H1 (cell line): ENCODE data around the gene IFNA14. TPM values are rescaled to one million over a fixed set of nuclear protein-coding genes. Genes with fewer than 3 reads are reported as not detected.

ENCODE experiments used
- CTCF ChIA-PET: fragments of 300-600 bp; sonication (Branson Sonifier 250); formaldehyde crosslinking; loops from one replicate; lab custom pipeline; 2021; ENCODE audit not compliant: partially characterized antibody; lab: Charles Lee
- POLR2A ChIA-PET: fragments of 300-600 bp; sonication (Branson Sonifier 250); formaldehyde crosslinking; loops from one replicate; lab custom pipeline; 2021; ENCODE audit warnings: inconsistent platforms; ENCODE audit not compliant: partially characterized antibody; lab: Charles Lee
- DNase-seq, 2 experiments: peaks; one replicate each; pipeline versions ENCODE4 v3.0.0 to v3.0.0-alpha.2; 2010 to 2022; ENCODE audit warnings: low spot score in 2 of 2, low read depth in 1 of 2, mixed read lengths in 1 of 2
- FAIRE-seq: peaks from 2 replicates; lab custom pipeline; 2011; peaks lifted over from hg19 to GRCh38; lab: Jason Lieb, UNC
- H2AFZ ChIP-seq: 2 replicates; pipeline ENCODE4 v1.8.1; 2012; ENCODE audit warnings: low read length, inconsistent platforms
- H2AK5ac ChIP-seq: 2 replicates; pipeline ENCODE4 v1.6.1; 2013; ENCODE audit warnings: low read depth, low read length
- H2BK120ac ChIP-seq: replicated peaks from 2 replicates; pipeline ENCODE3; 2013; ENCODE audit warnings: low read depth, low read length, inconsistent platforms
- H2BK12ac ChIP-seq: 2 replicates; pipeline ENCODE4 v1.6.1; 2013; ENCODE audit warnings: low read depth, low read length
- H2BK15ac ChIP-seq: 2 replicates; pipeline ENCODE4 v1.6.1; 2013; ENCODE audit warnings: low read length
- H2BK20ac ChIP-seq: 2 replicates; pipeline ENCODE4 v1.6.1; 2013; ENCODE audit warnings: low read length
- H2BK5ac ChIP-seq: 2 replicates; pipeline ENCODE4 v1.6.1; 2013; ENCODE audit warnings: low read depth, low read length
- H3K14ac ChIP-seq: 2 replicates; pipeline ENCODE4 v1.6.1; 2013; ENCODE audit warnings: inconsistent platforms; ENCODE audit not compliant: insufficient read length
- H3K18ac ChIP-seq: 2 replicates; pipeline ENCODE4 v1.6.1; 2013; ENCODE audit warnings: low read length; ENCODE audit errors: extremely low read depth
- H3K23ac ChIP-seq: 2 replicates; pipeline ENCODE4 v1.6.1; 2013; ENCODE audit warnings: inconsistent platforms; ENCODE audit not compliant: insufficient read length
- H3K23me2 ChIP-seq: 2 replicates; pipeline ENCODE4 v1.6.1; 2013; ENCODE audit warnings: low read depth, low read length
- H3K27ac ChIP-seq: 2 replicates; pipeline ENCODE4 v1.6.1; 2011; ENCODE audit warnings: low read depth, low read length, inconsistent platforms
- H3K27me3 ChIP-seq, 4 experiments: replicated peaks in 1 of 4; 1 replicate in 1 of 4; 2 replicates in 3 of 4; pipeline versions ENCODE4 v1.6.1 to v1.8.1; 2011 to 2013; ENCODE audit warnings: low read length in 3 of 4, mild to moderate bottlenecking in 3 of 4, inconsistent platforms in 2 of 4, mixed read lengths in 2 of 4, moderate library complexity in 1 of 4; ENCODE audit not compliant: control insufficient read depth in 3 of 4, insufficient read depth in 3 of 4; ENCODE audit errors: extremely low read depth in 1 of 4
- H3K36me3 ChIP-seq, 4 experiments: 2 replicates each; pipeline versions ENCODE4 v1.6.1 to v1.8.1; 2011 to 2013; ENCODE audit warnings: mild to moderate bottlenecking in 4 of 4, low read length in 3 of 4, moderate library complexity in 2 of 4, control low read depth in 1 of 4, inconsistent platforms in 1 of 4; ENCODE audit not compliant: insufficient read depth in 4 of 4, control insufficient read depth in 2 of 4
- H3K4ac ChIP-seq: replicated peaks from 2 replicates; pipeline ENCODE3; 2013; ENCODE audit warnings: low read length, low read depth, mixed read lengths, inconsistent platforms; ENCODE audit not compliant: insufficient read length
- H3K4me1 ChIP-seq, 4 experiments: replicated peaks in 1 of 4; 1 replicate in 1 of 4; 2 replicates in 3 of 4; pipeline versions ENCODE4 v1.6.1 to v1.8.1; 2011 to 2013; ENCODE audit warnings: low read length in 3 of 4, inconsistent platforms in 2 of 4, mixed read lengths in 1 of 4; ENCODE audit not compliant: insufficient read depth in 4 of 4, control insufficient read depth in 3 of 4
- H3K4me2 ChIP-seq, 2 experiments: 2 replicates each; pipeline versions ENCODE4 v1.6.1 to v1.8.1; 2011 to 2013; ENCODE audit warnings: low read depth in 2 of 2, low read length in 2 of 2, control low read depth in 1 of 2, inconsistent platforms in 1 of 2, mild to moderate bottlenecking in 1 of 2; ENCODE audit not compliant: insufficient read depth in 1 of 2
- H3K4me3 ChIP-seq, 4 experiments: fragments of 200-600, 300-600 bp in 1 of 4; sonication (generic), shearing (Covaris generic), sonication (Bioruptor Twin) in 1 of 4; 2 replicates each; pipeline versions ENCODE4 v1.5.1 to v1.8.1; 2011 to 2016; ENCODE audit warnings: low read length in 4 of 4, low read depth in 3 of 4, control low read depth in 2 of 4, inconsistent platforms in 2 of 4, mild to moderate bottlenecking in 2 of 4, mixed read lengths in 1 of 4, moderate library complexity in 1 of 4; ENCODE audit not compliant: insufficient read depth in 2 of 4; ENCODE audit errors: extremely low read depth in 1 of 4
- H3K56ac ChIP-seq: replicated peaks from 2 replicates; pipeline ENCODE3; 2013; ENCODE audit warnings: low read depth, mild to moderate bottlenecking, mixed read lengths, low read length, inconsistent platforms; ENCODE audit not compliant: insufficient read length
- H3K79me1 ChIP-seq: 2 replicates; pipeline ENCODE4 v1.6.1; 2013; ENCODE audit warnings: low read depth, low read length, control low read depth
- H3K79me2 ChIP-seq, 2 experiments: 2 replicates each; pipeline versions ENCODE4 v1.6.1 to v1.8.1; 2012 to 2013; ENCODE audit warnings: low read length in 2 of 2, mild to moderate bottlenecking in 2 of 2, inconsistent platforms in 1 of 2; ENCODE audit not compliant: insufficient read depth in 2 of 2, control insufficient read depth in 1 of 2
- H3K9ac ChIP-seq, 4 experiments: replicated peaks in 1 of 4; 1 replicate in 1 of 4; 2 replicates in 3 of 4; pipeline versions ENCODE4 v1.6.1 to v1.8.1; 2011 to 2013; ENCODE audit warnings: low read depth in 3 of 4, low read length in 3 of 4, control low read depth in 2 of 4, mild to moderate bottlenecking in 2 of 4, moderate library complexity in 2 of 4, inconsistent platforms in 1 of 4; ENCODE audit errors: extremely low read depth in 1 of 4
- H3K9me3 ChIP-seq, 2 experiments: 2 replicates each; pipeline versions ENCODE4 v1.6.1 to v1.8.1; 2012 to 2013; ENCODE audit warnings: mild to moderate bottlenecking in 2 of 2, moderate library complexity in 2 of 2, control low read depth in 1 of 2, inconsistent platforms in 1 of 2, low read depth in 1 of 2, low read length in 1 of 2, mixed read lengths in 1 of 2; ENCODE audit not compliant: insufficient read depth in 2 of 2
- H4K20me1 ChIP-seq, 2 experiments: replicated peaks in 1 of 2; 2 replicates each; pipeline versions ENCODE3 to v1.8.1; 2011 to 2013; ENCODE audit warnings: inconsistent platforms in 2 of 2, low read length in 2 of 2, mild to moderate bottlenecking in 1 of 2; ENCODE audit not compliant: insufficient read depth in 2 of 2, control insufficient read depth in 1 of 2
- H4K5ac ChIP-seq: 2 replicates; pipeline ENCODE4 v1.6.1; 2013; ENCODE audit warnings: low read length, low read depth, mixed read lengths, inconsistent platforms; ENCODE audit not compliant: insufficient read length
- H4K8ac ChIP-seq: 2 replicates; pipeline ENCODE4 v1.8.0; 2013; ENCODE audit warnings: mild to moderate bottlenecking, moderate library complexity, low read length, inconsistent platforms; ENCODE audit not compliant: insufficient read depth; ENCODE audit errors: extremely low read depth
- H4K91ac ChIP-seq: replicated peaks from 2 replicates; pipeline ENCODE3; 2013; ENCODE audit warnings: low read length, mixed read lengths, inconsistent platforms; ENCODE audit not compliant: insufficient read length
- KDM5A ChIP-seq: fragments of 200-600 bp; IDR thresholded peaks from 2 replicates; pipeline ENCODE4 v1.7.1; 2012; ENCODE audit warnings: mild to moderate bottlenecking, low read length, inconsistent platforms, mixed read lengths
- WGBS, 2 experiments: shearing (Covaris generic) in 1 of 2; methylation state at CpG; one replicate each; pipeline versions ENCODE4 v1.1.6 to v1.1.7; 2013 to 2015; ENCODE audit warnings: low lambda C conversion rate in 2 of 2, mixed read lengths in 2 of 2, inconsistent platforms in 1 of 2, low coverage in 1 of 2, missing lambda C conversion rate in 1 of 2; ENCODE audit not compliant: insufficient replicate concordance in 2 of 2, insufficient coverage in 1 of 2, insufficient read length in 1 of 2; ENCODE audit errors: extremely low coverage in 1 of 2, missing lambda C conversion rate in 1 of 2; 5-methylcytosine and 5-hydroxymethylcytosine counted together
- polyA plus RNA-seq, 7 experiments: library from polyadenylated mRNA; depleted of rRNA in 3 of 7; stranded (reverse) in 5 of 7; unstranded in 2 of 7; fragments of >200 nt in 5 of 7; fragments of 200-250 nt in 2 of 7; gene quantifications; 1 replicate in 5 of 7; 2 replicates in 1 of 7; 4 replicates in 1 of 7; pipeline versions ENCODE4 v1.2.1 to v1.2.3, GENCODE V29; 2011 to 2013; ENCODE audit warnings: missing spikeins in 2 of 7, mixed read lengths in 2 of 7
- total RNA-seq: library from RNA; stranded (reverse); fragmentation: NEBNext Ultra II Directional; extraction: Animal tissue kit (Norgen Biotek cat#: 25700); gene quantifications from 2 replicates; pipeline ENCODE4 v1.2.1, GENCODE V29; 2021

The IFNA14 gene
- total and polyA plus RNA-seq, 2 of the 8 experiments (the other 6 are each of a cell fraction or from before 2014, with no cell fraction given), result not detected

- Histone ChIP-seq H3K27me3 (peaks cover 22 to 55% (median 40%) of the 10 kb centered on the region in 4 experiments), H4K20me1 (peaks cover 0 to 4% of the 10 kb centered on the region in 2 experiments), H2BK5ac (no peak overlapping the region), H3K18ac (no peak overlapping the region), H2BK12ac (no peak overlapping the region), H3K4me3 (no peak overlapping the region), H3K56ac (no peak overlapping the region), H4K91ac (no peak overlapping the region), H2BK20ac (no peak overlapping the region), H3K23me2 (no peaks in the 10 kb centered on the region), H3K79me2 (no peaks in the 10 kb centered on the region), H2AFZ (no peak overlapping the region), H3K14ac (no peak overlapping the region), H4K8ac (no peak overlapping the region), H3K36me3 (no peaks in the 10 kb centered on the region), H3K9me3 (no peaks in the 10 kb centered on the region), H3K9ac (no peak overlapping the region), H4K5ac (no peak overlapping the region), H3K4me2 (no peak overlapping the region), H3K27ac (no peak overlapping the region), H3K4ac (no peak overlapping the region), H2BK15ac (no peak overlapping the region), H3K79me1 (no peaks in the 10 kb centered on the region), H2BK120ac (no peak overlapping the region), H3K23ac (no peak overlapping the region), H2AK5ac (no peak overlapping the region), H3K4me1 (no peaks in the 10 kb centered on the region)
- ChIA-PET CTCF (interaction anchor here (0.9 to 6.0 kb wide), 2 partner anchors 16 to 199 kb away, joined by 4 to 53 read pairs; no protein-coding TSS in a partner anchor), POLR2A (no interaction called here)
- 47% methylated on average over 2 of the region's 2 CpGs; no CpG with 5 or more reads in 1 of the 2 experiments for WGBS, 2 experiments
- no peak for TF ChIP-seq KDM5A
- FAIRE-seq (no peak), DNase-seq (no peak)
These were observed 28.5 kb upstream of the IFNA14 start for GRCh38 chr9:21268347-21268657.
